Measurements from ENCODE around the gene PPOX. TPM values are rescaled to one million over a fixed set of nuclear protein-coding genes. Genes with fewer than 3 reads are reported as not detected.

PPOX gene
- total RNA-seq, 1 donor from 2014 or later, result 49.7 TPM

GRCh38 chr1:161196111-161196510 lies 29.9 kb downstream of the PPOX start:
- DNase-seq (ENCODE audit: low spot score in 2 of 2, unreplicated experiment in 2 of 2), result no peak
- no peaks in the 10 kb centered on the region for H3K27me3 Mint-ChIP-seq (ENCODE audit: low read depth)
- H3K4me1 Mint-ChIP-seq, result peaks cover 44% of the 10 kb centered on the region
- TF ChIP-seq CTCF (IDR thresholded peaks at IDR 0.05; ENCODE audit: unreplicated experiment), result no peak
- no peaks in the 10 kb centered on the region for H3K9me3 Mint-ChIP-seq
- no peaks in the 10 kb centered on the region for H3K36me3 Mint-ChIP-seq
- H3K27ac Mint-ChIP-seq, result no peak overlapping the region
- H3K4me3 Mint-ChIP-seq, result no peak overlapping the region

- peak overlapping the region; percentile 92 for H3K27ac Mint-ChIP-seq
- DNase-seq (ENCODE audit: low spot score in 2 of 2, unreplicated experiment in 2 of 2), result peak in 1 of 2 experiments; percentile 55
Observed at GRCh38 chr1:161196521-161197451, 30.6 kb downstream of the PPOX start.

GRCh38 chr1:161197560-161198193 lies 31.5 kb downstream of the PPOX start:
- Mint-ChIP-seq H3K4me3 (peak overlapping the region; percentile 62), H3K4me1 (peaks cover 52% of the 10 kb centered on the region), H3K27me3 (ENCODE audit: low read depth) (no peaks in the 10 kb centered on the region), H3K36me3 (no peaks in the 10 kb centered on the region), H3K9me3 (no peaks in the 10 kb centered on the region), H3K27ac (peak overlapping the region; percentile 92)
- no peak for DNase-seq (ENCODE audit: low spot score in 2 of 2, unreplicated experiment in 2 of 2)
- TF ChIP-seq CTCF (IDR thresholded peaks at IDR 0.05; ENCODE audit: unreplicated experiment), result no peak

More at GRCh38 chr1:161196521-161197451, 30.6 kb downstream of the PPOX start:
- H3K4me1 Mint-ChIP-seq, result peaks cover 51% of the 10 kb centered on the region
- H3K9me3 Mint-ChIP-seq, result no peaks in the 10 kb centered on the region
- no peak for TF ChIP-seq CTCF (IDR thresholded peaks at IDR 0.05; ENCODE audit: unreplicated experiment)
- peak overlapping the region; percentile 62 for H3K4me3 Mint-ChIP-seq
- H3K36me3 Mint-ChIP-seq, result no peaks in the 10 kb centered on the region
- H3K27me3 Mint-ChIP-seq (ENCODE audit: low read depth), result no peaks in the 10 kb centered on the region

GRCh38 chr1:161198194-161198896 lies 32.1 kb downstream of the PPOX start:
- Mint-ChIP-seq H3K4me3 (peak overlapping the region; percentile 62), H3K27ac (peak overlapping the region; percentile 82), H3K9me3 (no peaks in the 10 kb centered on the region), H3K4me1 (peaks cover 53% of the 10 kb centered on the region), H3K27me3 (ENCODE audit: low read depth) (no peaks in the 10 kb centered on the region), H3K36me3 (no peaks in the 10 kb centered on the region)
- DNase-seq (ENCODE audit: low spot score in 2 of 2, unreplicated experiment in 2 of 2), result peak in 1 of 2 experiments; percentile 49
- TF ChIP-seq CTCF (IDR thresholded peaks at IDR 0.05; ENCODE audit: unreplicated experiment), result no peak

GRCh38 chr1:161198897-161199431 lies 32.7 kb downstream of the PPOX start, which contains the start of gene ADAMTS4:
Gene ADAMTS4, minus strand, starts transcription at chr1:161199054. Its CDS starts 427 bp downstream, at chr1:161198627.
- no peaks in the 10 kb centered on the region for H3K9me3 Mint-ChIP-seq
- no peak for TF ChIP-seq CTCF (IDR thresholded peaks at IDR 0.05; ENCODE audit: unreplicated experiment)

More at GRCh38 chr1:161198897-161199431, 32.7 kb downstream of the PPOX start, which contains the start of gene ADAMTS4:
- Mint-ChIP-seq H3K27ac (peak within 1 kb of the TSS; percentile 92), H3K27me3 (ENCODE audit: low read depth) (no peaks in the 10 kb centered on the region), H3K36me3 (peaks cover 3% of the 10 kb centered on the region), H3K4me1 (peaks cover 53% of the 10 kb centered on the region), H3K4me3 (peak within 1 kb of the TSS; percentile 62)
- no peak for DNase-seq (ENCODE audit: low spot score in 2 of 2, unreplicated experiment in 2 of 2)
